G401.6 (cell line): Measurements from ENCODE around the gene BICRA.
"Not testable (repeated sequence)": the region's sequence is repeated elsewhere in the genome, so short reads cannot be mapped to it uniquely, and the experiment has no call there.

ENCODE experiments used
- FAIRE-seq: peaks from 2 replicates; lab custom pipeline; 2012; peaks lifted over from hg19 to GRCh38; lab: Jason Lieb, UNC

Gene BICRA

DNA sequence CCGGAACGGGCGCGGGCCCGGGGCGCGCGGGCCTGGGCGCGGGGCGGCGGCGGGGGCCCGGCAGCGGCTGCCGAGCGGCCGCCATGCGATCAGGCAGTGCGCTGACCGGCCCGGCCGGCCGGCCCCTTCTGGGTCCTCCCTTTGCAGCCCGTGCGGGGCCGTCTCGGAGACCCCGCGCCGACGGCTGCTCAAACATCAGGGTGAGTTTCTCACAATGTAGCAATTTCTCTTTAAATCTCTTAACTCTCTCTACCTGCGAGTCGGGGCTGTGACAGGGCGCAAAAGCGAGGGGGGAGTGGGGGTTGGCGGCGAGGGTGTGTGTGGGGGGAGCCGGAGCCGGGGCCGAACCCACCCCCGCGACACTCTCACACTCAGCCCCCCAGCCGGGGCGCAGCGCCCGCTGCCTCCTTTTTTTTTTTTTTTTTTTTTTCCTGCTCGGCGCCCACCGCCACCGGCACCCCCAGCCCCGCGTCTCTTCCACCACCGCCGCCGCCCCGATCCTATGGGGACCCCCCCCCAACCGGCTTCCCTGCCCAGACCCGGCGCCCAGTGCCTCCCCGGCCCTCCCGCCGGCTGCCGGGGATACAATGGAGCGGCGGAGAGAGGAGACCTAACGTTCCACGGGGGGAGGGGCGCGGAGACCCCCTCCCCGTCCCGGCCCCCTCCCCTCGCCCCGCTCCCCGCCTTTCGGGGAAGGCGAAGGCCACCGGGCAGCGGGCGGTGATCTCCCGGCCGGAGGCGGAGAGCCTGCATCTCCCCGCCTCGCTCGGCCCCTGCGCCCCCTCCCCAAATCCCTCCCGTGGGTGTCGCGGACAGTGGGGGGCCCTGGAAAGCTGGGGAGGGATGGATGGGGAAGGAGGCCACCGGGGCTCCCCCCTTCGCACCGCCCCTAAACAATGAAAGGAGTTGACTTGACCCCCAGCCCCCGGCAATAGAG lies at the start of gene BICRA:
TSS of gene BICRA (plus strand) at position 166 of the 937 bp plus-strand sequence. CDS start 64,441 bp downstream, outside the sequence.
- FAIRE-seq, result no peak

- FAIRE-seq, result no peak
Observed at GRCh38 chr19:47560999-47561398, 47.9 kb upstream of the BICRA start.

- FAIRE-seq, result no peak
Observed at GRCh38 chr19:47561440-47562057, 47.4 kb upstream of the BICRA start.

DNA sequence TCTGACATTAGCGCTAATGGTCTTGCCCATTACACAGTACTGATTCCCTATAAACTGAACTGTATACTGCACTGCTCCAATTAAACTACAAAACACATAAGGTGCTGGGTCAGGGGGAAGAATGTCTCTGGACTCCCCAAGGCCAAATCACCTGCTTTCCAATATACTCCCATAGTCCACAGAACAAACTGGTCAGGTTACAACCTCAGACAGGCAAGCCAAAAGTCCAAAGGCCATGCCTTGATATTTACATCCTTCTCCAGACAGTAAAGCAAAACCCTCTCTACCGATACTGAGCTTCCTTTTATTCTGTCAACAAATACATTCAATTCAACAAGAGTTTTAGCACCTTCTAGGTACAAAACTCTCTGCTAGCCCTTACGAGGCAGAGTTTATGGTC lies 44.9 kb upstream of the BICRA start:
- no peak for FAIRE-seq

GRCh38 chr19:47569331-47569730 lies 39.6 kb upstream of the BICRA start:
- FAIRE-seq, result no peak

DNA sequence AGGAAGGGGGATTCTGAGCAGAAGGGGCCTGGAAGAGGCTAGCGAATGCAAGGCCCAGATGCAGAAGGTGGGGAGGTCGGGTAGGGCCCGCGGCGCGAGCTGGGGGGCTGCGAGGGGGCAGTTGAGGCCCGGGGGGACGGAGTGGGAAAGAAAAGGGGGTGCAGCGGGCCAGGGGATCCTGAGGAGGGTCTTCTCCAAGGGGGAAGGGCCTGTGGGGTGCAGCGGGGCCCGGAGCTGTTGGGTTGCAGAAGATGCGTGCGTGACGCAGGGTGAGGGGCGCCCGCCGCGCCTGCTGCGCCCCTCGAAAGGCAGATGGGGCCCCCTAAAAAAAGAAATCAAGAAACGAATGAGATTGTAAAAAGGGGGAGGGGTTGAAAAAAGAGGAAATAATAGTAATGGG lies 36.3 kb upstream of the BICRA start:
- FAIRE-seq, result no peak

DNA sequence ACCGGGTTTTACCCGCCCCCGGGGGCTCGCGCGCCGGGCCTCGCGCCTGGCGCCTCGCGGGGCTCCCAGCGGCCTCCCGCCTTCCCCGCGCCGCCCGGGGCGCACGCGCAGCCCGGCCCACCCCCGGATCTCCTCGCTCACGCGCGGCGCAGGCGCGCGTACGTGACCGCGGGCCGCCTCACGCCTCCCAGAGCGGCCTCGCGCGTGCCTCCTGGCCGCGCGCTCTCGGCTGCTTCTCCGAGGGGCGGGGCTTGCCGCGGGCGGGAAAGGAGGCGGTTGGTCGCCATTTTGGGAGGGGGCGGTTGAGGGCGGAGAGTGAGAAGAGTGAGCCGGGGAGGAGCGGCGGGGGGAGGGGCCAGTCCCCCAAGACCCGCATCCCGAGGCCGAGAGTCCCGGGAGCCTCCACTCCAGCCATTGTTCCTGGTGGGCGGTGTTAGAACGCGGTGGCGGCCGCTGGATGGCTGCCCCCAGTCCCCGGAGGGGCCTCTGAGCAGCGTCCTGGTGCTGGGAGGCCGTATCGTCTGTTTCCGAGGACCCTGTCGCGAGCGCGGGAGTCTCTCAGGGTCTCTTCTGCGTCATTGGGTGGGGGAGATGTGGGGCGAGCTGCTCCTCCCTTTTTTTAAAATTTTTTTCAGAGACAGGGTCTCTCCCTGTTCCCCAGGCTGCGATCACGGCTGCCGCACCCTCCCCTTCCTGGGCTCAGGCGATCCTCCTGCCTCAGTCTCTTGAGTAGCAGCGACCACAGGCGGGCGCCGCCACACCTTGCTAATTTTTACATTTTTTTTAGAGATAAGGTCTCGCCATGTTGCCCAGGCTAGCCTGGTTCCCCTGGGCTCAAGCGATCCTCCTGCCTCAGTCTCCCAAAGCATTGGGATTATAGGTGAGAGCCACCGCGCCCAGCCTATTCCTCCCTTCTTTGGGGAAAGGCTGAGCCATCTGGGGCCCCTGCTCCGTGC lies 35.6 kb upstream of the BICRA start, which contains the start of gene ZNF541:
TSS of gene ZNF541 (minus strand) at position 78 of the 956 bp plus-strand sequence. CDS start 17,292 bp downstream, outside the sequence.
- no peak for FAIRE-seq

DNA sequence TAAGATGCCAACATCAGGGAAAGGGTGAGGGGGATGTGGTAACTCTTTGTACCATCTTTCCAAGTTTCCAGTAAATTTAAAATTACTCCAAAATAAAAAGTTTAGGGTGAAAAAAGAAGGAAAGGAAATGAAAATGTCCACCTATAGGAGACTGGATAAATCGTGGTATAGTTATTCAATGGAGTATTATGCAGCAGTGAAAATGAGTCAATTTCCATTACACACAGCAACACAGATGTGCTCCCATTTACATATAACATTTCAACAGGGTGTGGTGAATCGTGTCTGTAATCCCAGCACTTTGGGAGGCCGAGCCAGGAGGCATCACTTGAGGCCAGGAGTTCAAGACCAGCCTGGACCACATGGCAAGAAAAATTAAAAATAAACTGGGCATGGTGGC lies 28.5 kb upstream of the BICRA start:
- FAIRE-seq, result no peak

DNA sequence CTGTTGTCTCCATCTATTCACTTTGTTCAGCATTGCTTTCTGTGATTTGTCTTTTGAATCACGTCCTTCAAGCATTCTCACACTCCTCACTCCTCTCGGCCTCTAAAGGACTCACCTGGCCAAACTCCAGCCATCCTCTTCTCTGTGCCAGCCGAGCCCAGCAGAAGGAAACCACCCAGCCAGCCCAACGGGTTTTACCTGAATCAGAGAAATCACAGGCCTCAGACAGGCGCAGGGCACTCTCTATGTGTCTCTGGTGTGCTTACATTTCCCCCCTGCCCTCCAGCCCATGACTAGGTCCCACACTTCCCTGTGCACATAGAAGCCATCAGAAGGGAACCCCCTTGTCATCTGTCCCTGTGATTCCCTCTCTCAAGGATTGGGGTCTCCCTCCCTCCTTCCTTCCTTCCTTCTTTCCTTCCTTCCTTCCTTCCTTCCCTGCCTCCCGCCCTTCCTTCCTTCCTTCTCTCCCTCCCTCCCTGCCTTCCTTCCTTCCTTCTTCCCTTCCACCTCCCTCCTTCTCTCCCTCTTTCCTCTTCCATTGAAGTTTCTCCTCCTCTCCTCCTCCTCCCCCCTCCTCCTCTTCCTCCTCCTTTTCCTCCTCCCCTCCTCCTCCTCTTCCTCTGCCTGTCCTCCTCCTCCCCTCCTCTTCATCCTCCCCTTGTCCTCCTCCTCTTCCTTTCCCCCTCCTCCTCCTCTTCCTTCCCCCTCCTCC lies 27.2 kb upstream of the BICRA start:
- FAIRE-seq, result no peak

GRCh38 chr19:47582320-47582909 lies 26.5 kb upstream of the BICRA start:
- FAIRE-seq, result no peak

DNA sequence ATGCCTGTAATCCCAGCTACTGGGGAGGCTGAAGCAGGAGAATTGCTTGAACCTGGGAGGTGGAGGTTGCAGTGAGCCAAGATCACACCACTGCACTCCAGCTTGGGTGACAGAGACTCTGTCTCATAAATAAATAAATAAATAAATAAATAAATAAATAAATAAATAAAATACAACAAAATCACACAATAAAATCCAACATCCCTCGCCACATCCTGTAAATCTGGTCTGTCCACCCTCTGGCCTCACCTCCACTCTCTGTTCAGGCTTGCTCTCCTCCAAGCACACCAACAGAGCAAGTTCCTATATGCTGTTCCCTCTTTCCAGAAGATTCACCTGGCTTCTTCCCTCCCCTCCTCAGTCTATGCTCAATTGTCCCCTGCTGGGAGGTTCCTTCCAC lies 25.8 kb upstream of the BICRA start:
- FAIRE-seq, result not testable (repeated sequence)

GRCh38 chr19:47587295-47587694 lies 21.6 kb upstream of the BICRA start:
- no peak for FAIRE-seq

DNA sequence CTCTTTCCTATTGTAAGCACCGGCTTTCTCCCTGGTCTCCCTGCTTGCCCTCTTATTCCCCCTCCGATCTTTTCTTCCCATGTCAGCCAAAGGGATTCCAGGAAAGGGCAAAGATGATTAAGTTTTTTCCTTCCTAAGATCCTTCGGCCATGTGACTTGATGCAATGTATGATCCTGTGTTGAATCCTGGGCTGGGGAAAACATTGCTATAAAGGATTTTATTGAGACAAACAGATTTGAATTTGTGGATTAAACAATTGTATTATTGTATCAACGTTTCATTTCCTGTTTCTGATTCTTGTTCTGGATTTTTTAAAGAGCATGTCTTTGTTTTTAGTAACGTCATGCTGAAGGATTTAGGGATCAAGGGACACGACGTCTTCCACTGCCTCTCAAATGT lies 19.1 kb upstream of the BICRA start:
- FAIRE-seq, result no peak

- FAIRE-seq, result no peak
Observed at GRCh38 chr19:47593860-47594259, 15.1 kb upstream of the BICRA start.

- no peak for FAIRE-seq
Observed at GRCh38 chr19:47595944-47596343, 13.0 kb upstream of the BICRA start.

- peak; percentile 97 for FAIRE-seq
Observed at GRCh38 chr19:47598407-47599349, 10.3 kb upstream of the BICRA start.

DNA sequence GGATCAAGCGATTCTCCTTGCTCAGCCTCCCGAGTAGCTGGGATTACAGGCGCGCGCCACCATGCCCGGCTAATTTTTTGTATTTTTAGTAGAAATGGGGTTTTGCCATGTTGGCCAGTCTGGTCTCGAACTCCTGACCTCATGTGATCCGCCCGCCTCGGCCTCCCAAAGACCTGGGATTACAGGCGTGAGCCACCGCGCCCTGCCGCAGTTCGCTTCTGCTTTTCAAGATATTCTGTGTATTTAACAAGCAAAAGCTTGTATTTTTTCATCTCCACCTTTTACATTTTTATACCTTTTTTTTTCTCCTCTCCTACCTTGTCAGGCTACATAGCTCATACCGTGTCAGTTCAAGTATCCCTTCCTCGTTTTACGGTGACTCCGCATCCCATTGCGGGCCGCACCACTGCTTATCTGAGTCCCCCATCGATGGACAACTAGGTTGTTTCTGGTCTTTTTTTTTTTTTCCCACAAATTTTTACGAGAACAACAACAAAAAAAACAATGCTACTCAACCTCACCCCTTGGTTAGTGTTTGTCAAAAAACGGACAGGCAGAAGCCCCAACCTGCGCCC lies 9.2 kb upstream of the BICRA start:
- FAIRE-seq, result not testable (repeated sequence)

GRCh38 chr19:47600246-47601179 lies 8.4 kb upstream of the BICRA start:
- peak; percentile 96 for FAIRE-seq
